Measurements from ENCODE around the gene EYA2.
"Not testable (repeated sequence)": the region's sequence is repeated elsewhere in the genome, so short reads cannot be mapped to it uniquely, and the experiment has no call there.

EYA2 gene

GRCh38 chr20:46894579-46894958, at the start of gene EYA2:
TSS of gene EYA2 (plus strand) at chr20:46894843. CDS start at chr20:46990011, 95,168 bp downstream.
- no peak for DNase-seq (ENCODE audit: low read depth)

GRCh38 chr20:46844965-46845364, 49.7 kb upstream of the EYA2 start:
- no peak for DNase-seq (ENCODE audit: low read depth)

GRCh38 chr20:46849269-46849668, 45.4 kb upstream of the EYA2 start:
- DNase-seq (ENCODE audit: low read depth): no peak

GRCh38 chr20:46849751-46850150, 44.9 kb upstream of the EYA2 start:
- DNase-seq (ENCODE audit: low read depth): no peak

GRCh38 chr20:46850416-46850815, 44.2 kb upstream of the EYA2 start:
- no peak for DNase-seq (ENCODE audit: low read depth)

- no peak for DNase-seq (ENCODE audit: low read depth)
These were observed 43.7 kb upstream of the EYA2 start for GRCh38 chr20:46850896-46851295.

GRCh38 chr20:46851746-46852145, 42.9 kb upstream of the EYA2 start:
- DNase-seq (ENCODE audit: low read depth): no peak

GRCh38 chr20:46852313-46852712, 42.3 kb upstream of the EYA2 start:
- DNase-seq (ENCODE audit: low read depth): no peak

GRCh38 chr20:46853926-46854325, 40.7 kb upstream of the EYA2 start:
- DNase-seq (ENCODE audit: low read depth): no peak

GRCh38 chr20:46857061-46857831, 37.4 kb upstream of the EYA2 start:
- DNase-seq (ENCODE audit: low read depth): no peak

- no peak for DNase-seq (ENCODE audit: low read depth)
These were observed 28.8 kb upstream of the EYA2 start for GRCh38 chr20:46865824-46866223.

GRCh38 chr20:46870041-46870440, 24.6 kb upstream of the EYA2 start:
- no peak for DNase-seq (ENCODE audit: low read depth)

- no peak for DNase-seq (ENCODE audit: low read depth)
These were observed 22.1 kb upstream of the EYA2 start for GRCh38 chr20:46872328-46873211.

GRCh38 chr20:46875059-46875458, 19.6 kb upstream of the EYA2 start:
- no peak for DNase-seq (ENCODE audit: low read depth)

GRCh38 chr20:46879386-46879785, 15.3 kb upstream of the EYA2 start:
- no peak for DNase-seq (ENCODE audit: low read depth)

- not testable (repeated sequence) for DNase-seq (ENCODE audit: low read depth)
These were observed 14.7 kb upstream of the EYA2 start for GRCh38 chr20:46879963-46880362.

- DNase-seq (ENCODE audit: low read depth): no peak
These were observed 10.8 kb upstream of the EYA2 start for GRCh38 chr20:46883892-46884291.

GRCh38 chr20:46890682-46891081, 4.0 kb upstream of the EYA2 start:
- DNase-seq (ENCODE audit: low read depth): no peak

GRCh38 chr20:46893051-46893450, 1.6 kb upstream of the EYA2 start:
- no peak for DNase-seq (ENCODE audit: low read depth)

- no peak for DNase-seq (ENCODE audit: low read depth)
These were observed 615 bp upstream of the EYA2 start for GRCh38 chr20:46893877-46894578.

- DNase-seq (ENCODE audit: low read depth): no peak
These were observed 595 bp downstream of the EYA2 start for GRCh38 chr20:46894971-46895905.

- no peak for DNase-seq (ENCODE audit: low read depth)
These were observed 1.2 kb downstream of the EYA2 start for GRCh38 chr20:46895906-46896242.
